Measurements from ENCODE around the gene NPIPA1. TPM values are rescaled to one million over a fixed set of nuclear protein-coding genes. Genes with fewer than 3 reads are reported as not detected.
"Not testable (repeated sequence)": the region's sequence is repeated elsewhere in the genome, so short reads cannot be mapped to it uniquely, and the experiment has no call there.

The NPIPA1 gene
- 113 TPM for total RNA-seq
- long read RNA-seq, partial matches to known transcripts = 11 of 21 reads
- long read RNA-seq, other reads (novel, unspliced or antisense) = 10 of 21 reads

GRCh38 chr16:14937143-14937542, at the start of gene NPIPA1:
NPIPA1 (plus strand) TSS chr16:14937443; CDS start chr16:14937443, 0 bp downstream.
- DNase-seq (ENCODE audit: low spot score) = not testable (repeated sequence)

GRCh38 chr16:14892111-14892510, 45.1 kb upstream of the NPIPA1 start:
- DNase-seq (ENCODE audit: low spot score) = not testable (repeated sequence)

DNA sequence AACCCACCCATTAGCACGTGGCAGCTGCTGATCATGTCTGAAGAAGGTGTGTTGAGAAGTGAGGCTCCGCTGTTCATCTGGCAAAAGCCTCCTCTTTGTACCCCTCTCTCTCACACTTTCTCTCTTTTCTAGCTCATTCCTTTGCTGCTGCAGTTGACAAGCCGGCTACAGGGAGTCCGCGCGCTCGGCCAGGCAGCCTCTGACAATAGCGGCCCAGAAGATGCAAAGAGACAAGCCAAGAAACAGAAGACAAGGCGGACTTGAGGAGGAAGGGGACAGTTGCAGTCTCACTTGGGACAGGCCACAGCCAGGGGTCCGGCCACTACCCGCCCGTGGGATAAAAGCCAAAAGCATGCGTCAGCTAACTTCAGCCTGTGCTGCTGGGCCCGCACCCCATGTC, 41.9 kb upstream of the NPIPA1 start:
- not testable (repeated sequence) for DNase-seq (ENCODE audit: low spot score)

DNA sequence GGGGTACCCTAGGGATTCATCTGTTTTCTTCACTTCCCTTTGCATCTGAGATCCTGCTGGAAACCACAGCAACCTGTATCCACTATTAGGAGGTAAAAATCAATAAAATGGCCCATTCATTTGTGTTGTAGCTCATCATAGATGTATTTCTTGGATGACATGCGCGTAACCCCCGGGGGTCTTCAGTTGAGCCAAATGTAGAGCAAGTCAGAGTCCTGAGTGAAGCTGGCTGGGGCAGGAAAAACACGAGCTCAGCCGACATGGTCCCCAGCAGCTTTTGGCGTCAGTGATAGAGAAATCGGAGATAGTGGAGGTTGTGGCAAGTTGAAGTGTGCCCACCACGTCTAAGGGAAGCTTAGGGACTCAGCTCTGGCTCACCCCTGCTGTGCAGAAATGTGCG, 41.2 kb upstream of the NPIPA1 start:
- not testable (repeated sequence) for DNase-seq (ENCODE audit: low spot score)

DNA sequence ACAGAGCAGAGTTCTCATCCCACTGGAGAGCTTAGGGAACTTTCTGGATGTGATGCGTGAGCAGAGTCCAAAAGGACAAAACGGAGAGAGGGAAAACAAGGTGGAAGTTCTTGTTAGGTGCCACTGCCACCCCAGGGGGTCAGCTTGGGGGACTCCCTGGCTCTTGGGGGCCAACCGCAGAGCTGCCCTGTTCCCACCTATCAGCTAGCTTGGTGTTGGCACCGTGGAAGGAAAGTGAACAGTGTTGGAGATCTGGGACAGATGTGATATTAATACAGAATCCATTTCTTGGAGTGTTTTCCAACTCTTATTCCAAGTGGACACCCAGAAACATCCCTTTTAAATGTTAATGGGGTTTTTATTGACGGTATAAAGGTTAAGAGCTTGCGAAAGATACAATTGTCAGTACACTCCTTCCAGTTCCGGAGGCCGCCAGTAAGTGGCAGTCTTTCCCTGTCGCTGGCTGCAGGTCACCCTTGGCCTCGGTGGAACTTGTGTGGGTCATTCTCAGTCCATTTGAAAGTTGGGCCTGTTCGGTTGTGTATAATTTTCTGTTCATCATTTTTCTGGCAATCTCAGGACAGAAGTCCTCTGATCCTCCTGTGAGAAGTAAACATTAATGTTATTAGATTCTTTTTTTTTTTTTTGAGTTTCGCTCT, 40.1 kb upstream of the NPIPA1 start:
- DNase-seq (ENCODE audit: low spot score) = not testable (repeated sequence)

DNA sequence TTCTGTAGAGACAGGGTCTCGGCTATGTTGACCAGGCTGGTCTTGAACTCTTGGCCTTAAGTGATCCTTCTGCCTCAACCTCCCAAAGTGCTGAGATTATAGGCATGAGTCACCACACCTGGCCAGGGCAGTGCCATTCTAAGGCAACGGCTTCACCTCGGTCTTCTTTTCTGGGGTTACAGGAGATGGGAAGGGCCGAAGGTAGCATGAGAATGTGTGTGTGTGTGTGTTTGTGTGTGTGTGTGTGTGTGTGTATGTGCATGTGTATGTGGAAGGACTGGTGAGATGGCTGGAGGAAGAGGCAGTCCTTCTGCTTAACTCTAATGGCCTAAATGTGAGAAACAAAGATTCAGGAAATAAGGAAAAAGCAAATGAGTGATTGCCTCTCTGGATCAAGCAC, 39.1 kb upstream of the NPIPA1 start:
- not testable (repeated sequence) for DNase-seq (ENCODE audit: low spot score)

GRCh38 chr16:14903191-14903957, 33.9 kb upstream of the NPIPA1 start:
- DNase-seq (ENCODE audit: low spot score) = not testable (repeated sequence)

DNA sequence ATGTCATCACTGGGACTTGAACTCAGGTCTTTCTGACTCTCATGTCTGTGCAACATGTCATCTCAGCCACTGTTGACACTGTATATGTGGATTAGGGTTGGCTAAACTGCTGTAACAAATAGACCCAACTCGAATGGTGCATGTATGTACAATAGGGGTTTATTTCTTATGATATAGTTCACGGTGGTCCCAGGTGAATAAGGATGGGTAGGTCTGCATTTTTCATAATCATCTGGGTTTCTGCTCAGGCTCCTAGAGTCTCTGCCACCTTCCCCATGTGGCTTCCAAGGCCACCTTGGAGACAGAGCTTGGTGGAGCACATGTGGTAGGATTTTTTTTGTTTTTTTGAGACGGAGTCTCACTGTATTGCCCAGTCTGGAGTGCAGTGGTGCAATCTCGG, 27.5 kb upstream of the NPIPA1 start:
- not testable (repeated sequence) for DNase-seq (ENCODE audit: low spot score)

- DNase-seq (ENCODE audit: low spot score) = not testable (repeated sequence)
Measured at GRCh38 chr16:14910833-14911629, 26.2 kb upstream of the NPIPA1 start.

GRCh38 chr16:14911954-14912353, 25.3 kb upstream of the NPIPA1 start:
- peak; percentile 95 for DNase-seq (ENCODE audit: low spot score)

DNA sequence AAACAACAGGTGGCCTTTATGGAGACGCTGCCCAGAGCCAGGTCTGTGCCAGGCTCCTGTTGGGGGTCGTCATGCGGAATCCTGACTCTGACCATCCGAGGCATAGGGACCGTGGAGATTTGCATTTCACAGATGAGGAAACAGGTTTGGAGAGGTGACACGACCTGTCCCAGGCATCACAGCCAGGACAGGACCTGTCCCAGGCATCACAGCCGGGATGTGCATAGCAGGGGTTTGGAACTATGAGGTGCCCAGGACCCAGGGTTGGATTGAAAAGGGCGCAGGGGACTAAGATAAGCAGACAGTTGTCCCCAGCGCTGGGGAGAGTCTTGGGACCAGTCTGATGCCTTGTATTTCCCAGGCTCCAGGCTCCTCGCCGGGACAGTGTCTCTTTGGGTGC, 24.7 kb upstream of the NPIPA1 start:
- not testable (repeated sequence) for DNase-seq (ENCODE audit: low spot score)

DNA sequence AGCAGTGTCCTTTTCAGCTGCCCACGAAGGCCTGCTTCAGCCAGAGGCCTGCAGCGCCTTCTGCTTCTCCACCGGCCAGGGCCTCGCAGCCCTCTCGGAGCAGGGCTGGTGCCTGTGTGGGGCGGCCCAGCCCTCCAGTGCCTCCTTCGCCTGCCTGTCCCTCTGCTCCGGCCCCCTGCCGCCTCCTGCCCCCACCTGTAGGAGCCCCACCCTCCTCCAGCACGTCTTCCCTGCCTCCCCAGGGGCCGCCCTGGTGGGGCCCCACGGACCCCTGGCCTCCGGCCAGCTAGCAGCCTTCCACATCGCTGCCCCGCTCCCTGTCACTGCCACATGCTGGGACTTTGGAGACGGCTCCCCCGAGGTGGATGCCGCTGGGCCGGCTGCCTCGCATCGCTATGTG, 18.7 kb upstream of the NPIPA1 start:
- peak; percentile 77 for DNase-seq (ENCODE audit: low spot score)

GRCh38 chr16:14919837-14920600, 17.2 kb upstream of the NPIPA1 start:
- peak; percentile 79 for DNase-seq (ENCODE audit: low spot score)

- not testable (repeated sequence) for DNase-seq (ENCODE audit: low spot score)
Measured at GRCh38 chr16:14922285-14922684, 15.0 kb upstream of the NPIPA1 start.

DNA sequence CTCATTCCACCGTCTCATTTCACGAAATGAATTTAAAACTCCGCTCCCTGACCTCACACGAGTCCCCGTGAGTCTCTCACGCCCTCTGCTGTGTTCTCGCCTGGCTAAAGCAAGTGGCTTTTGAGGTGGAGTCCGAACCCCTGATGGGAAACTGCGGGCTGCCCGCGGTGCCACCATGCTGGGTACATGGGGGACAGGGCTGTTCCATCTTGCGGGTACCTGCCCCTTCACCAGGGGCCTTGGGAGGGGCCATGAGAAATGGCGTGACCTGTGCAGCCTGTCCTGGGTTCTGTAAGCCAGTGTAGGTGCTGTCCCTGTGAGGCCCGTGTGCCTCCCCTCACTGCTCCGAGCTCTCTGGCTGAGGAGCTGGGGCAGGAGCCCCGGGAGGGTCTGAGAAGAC, 14.3 kb upstream of the NPIPA1 start:
- DNase-seq (ENCODE audit: low spot score) = peak; percentile 55

DNA sequence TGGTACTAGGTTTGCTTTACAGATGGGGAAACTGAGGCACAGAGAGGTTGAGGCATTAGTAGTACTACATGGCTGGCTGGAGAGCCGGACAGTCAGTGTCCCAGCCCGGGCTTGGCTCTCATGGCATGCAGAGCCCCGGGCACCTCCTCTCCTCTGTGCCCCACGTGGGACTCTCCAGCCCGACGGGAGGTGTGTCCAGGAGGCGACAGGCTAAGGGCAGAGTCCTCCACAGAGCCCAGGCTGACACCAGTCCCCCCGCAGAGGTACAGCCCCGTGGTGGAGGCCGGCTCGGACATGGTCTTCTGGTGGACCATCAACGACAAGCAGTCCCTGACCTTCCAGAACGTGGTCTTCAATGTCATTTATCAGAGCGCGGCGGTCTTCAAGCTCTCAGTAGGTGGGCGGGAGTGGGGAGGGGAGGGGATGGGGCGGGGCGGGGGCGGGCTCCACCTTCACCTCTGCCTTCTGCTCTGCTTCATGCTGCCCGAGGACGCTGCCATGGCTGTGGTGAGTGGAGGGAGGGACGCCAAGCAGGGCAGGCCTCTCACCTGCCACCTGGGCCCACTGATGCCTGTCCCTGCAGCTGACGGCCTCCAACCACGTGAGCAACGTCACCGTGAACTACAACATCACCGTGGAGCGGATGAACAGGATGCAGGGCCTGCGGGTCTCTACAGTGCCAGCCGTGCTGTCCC, 13.7 kb upstream of the NPIPA1 start:
- peak; percentile 45 for DNase-seq (ENCODE audit: low spot score)

DNA sequence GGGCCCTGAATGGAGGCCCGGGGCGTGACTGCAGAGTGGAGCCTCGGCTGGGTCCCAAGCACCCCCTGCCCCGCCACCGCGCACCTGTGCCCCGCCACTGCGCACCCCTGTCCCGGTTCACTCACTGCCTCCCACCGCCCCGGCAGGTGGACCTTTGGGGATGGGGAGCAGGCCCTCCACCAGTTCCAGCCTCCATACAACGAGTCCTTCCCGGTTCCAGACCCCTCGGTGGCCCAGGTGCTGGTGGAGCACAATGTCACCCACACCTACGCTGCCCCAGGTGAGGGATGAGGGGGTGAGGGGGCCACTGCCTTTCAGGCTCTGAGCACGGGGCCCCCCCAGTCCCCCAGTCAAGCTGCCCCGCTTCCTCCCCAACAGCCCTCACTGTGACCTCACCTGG, 12.9 kb upstream of the NPIPA1 start:
- DNase-seq (ENCODE audit: low spot score) = peak; percentile 20

- peak; percentile 26 for DNase-seq (ENCODE audit: low spot score)
Measured at GRCh38 chr16:14924982-14925381, 12.3 kb upstream of the NPIPA1 start.

GRCh38 chr16:14928064-14928714, 9.1 kb upstream of the NPIPA1 start:
- DNase-seq (ENCODE audit: low spot score) = peak; percentile 88

DNA sequence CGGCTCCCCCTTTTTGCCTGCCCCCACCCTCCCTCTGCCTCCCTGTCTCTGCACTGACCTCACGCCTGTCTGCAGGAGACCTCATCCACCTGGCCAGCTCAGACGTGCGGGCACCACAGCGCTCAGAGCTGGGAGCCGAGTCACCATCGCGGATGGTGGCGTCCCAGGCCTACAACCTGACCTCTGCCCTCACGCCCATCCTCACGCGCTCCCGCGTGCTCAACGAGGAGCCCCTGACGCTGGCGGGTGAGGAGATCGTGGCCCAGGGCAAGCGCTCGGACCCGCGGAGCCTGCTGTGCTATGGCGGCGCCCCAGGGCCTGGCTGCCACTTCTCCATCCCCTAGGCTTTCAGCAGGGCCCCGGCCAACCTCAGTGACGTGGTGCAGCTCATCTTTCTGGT, 8.1 kb upstream of the NPIPA1 start:
- DNase-seq (ENCODE audit: low spot score) = not testable (repeated sequence)

Data from mesenteric fat pad (tissue), 1 donor.